HG03342 (cell line): ENCODE results near the gene SORCS2.

Experiments used
- ATAC-seq: cut with Tn5 transposase; IDR thresholded peaks from one replicate; pipeline ENCODE4 v1.9.1; 2021; ENCODE audit warnings: mild to moderate bottlenecking, moderate library complexity; ENCODE audit not compliant: unreplicated experiment

Gene SORCS2

GRCh38 chr4:7762376-7763030 lies 570.2 kb downstream of the SORCS2 start:
- ATAC-seq, result no peak

GRCh38 chr4:7763106-7763505 lies 570.8 kb downstream of the SORCS2 start:
- ATAC-seq, result no peak

- ATAC-seq, result no peak
Measured at GRCh38 chr4:7763788-7764187, 571.5 kb downstream of the SORCS2 start.

- ATAC-seq, result no peak
Measured at GRCh38 chr4:7764466-7764865, 572.1 kb downstream of the SORCS2 start.

GRCh38 chr4:7765666-7766065 lies 573.3 kb downstream of the SORCS2 start:
- no peak for ATAC-seq

- ATAC-seq, result no peak
Measured at GRCh38 chr4:7766086-7766485, 573.7 kb downstream of the SORCS2 start.

GRCh38 chr4:7766661-7767345 lies 574.5 kb downstream of the SORCS2 start:
- no peak for ATAC-seq

- no peak for ATAC-seq
Measured at GRCh38 chr4:7767526-7767925, 575.2 kb downstream of the SORCS2 start.

- ATAC-seq, result no peak
Measured at GRCh38 chr4:7767966-7768365, 575.6 kb downstream of the SORCS2 start.

- no peak for ATAC-seq
Measured at GRCh38 chr4:7768736-7769135, 576.4 kb downstream of the SORCS2 start.

- ATAC-seq, result no peak
Measured at GRCh38 chr4:7769396-7770223, 577.3 kb downstream of the SORCS2 start.

- ATAC-seq, result no peak
Measured at GRCh38 chr4:7770224-7771050, 578.1 kb downstream of the SORCS2 start.

- no peak for ATAC-seq
Measured at GRCh38 chr4:7771056-7771455, 578.7 kb downstream of the SORCS2 start.

GRCh38 chr4:7771541-7772507 lies 579.5 kb downstream of the SORCS2 start:
- ATAC-seq, result peak; percentile 89

- no peak for ATAC-seq
Measured at GRCh38 chr4:7772711-7773385, 580.5 kb downstream of the SORCS2 start.

- no peak for ATAC-seq
Measured at GRCh38 chr4:7773401-7774180, 581.3 kb downstream of the SORCS2 start.

- ATAC-seq, result no peak
Measured at GRCh38 chr4:7774301-7775294, 582.3 kb downstream of the SORCS2 start.
